Mucosa of descending colon (tissue), 3 donors: ENCODE measurements around the gene CCDC152. TPM values are rescaled to one million over a fixed set of nuclear protein-coding genes. Genes with fewer than 3 reads are reported as not detected.

Source experiments
- ATAC-seq: fragments of 200-7000 bp; cut with Tn5 transposase; one replicate; pipeline ENCODE4 v1.9.1; 2020; ENCODE audit warnings: mild to moderate bottlenecking, moderate library complexity
- DNase-seq, 3 donors: peaks; one replicate each; pipeline ENCODE4 v3.0.0-alpha.2; 2020
- H3K36me3 ChIP-seq: fragments of 200-600 bp; one replicate; pipeline ENCODE4 v1.8.0; 2021; ENCODE audit warnings: low read depth, mild to moderate bottlenecking
- H3K4me1 ChIP-seq: fragments of 200-600 bp; one replicate; pipeline ENCODE4 v1.8.0; 2021; ENCODE audit warnings: low read depth, mild to moderate bottlenecking
- H3K4me3 ChIP-seq: fragments of 200-600 bp; one replicate; pipeline ENCODE4 v1.8.0; 2021; ENCODE audit warnings: mild to moderate bottlenecking
- H3K9me3 ChIP-seq: fragments of 200-600 bp; one replicate; pipeline ENCODE4 v1.8.0; 2021; ENCODE audit warnings: mild to moderate bottlenecking
- intact Hi-C, 2 donors: fragments of 100-400 bp; cut with DNase I in 1 of 2; cut with micrococcal nuclease in 1 of 2; formaldehyde crosslinking; loops; one replicate each; pipeline versions ENCODE4 v1.11.0 to v1.11.1; 2022; cut with DNase I, micrococcal nuclease
- total RNA-seq, 3 donors: library from RNA; stranded (reverse); fragmentation: NEBNext Ultra II Directional in 2 of 3; extraction: Animal tissue kit (Norgen Biotek cat#: 25700) in 2 of 3; gene quantifications; one replicate each; pipeline versions ENCODE4 v1.2.1 to v1.2.4, GENCODE V29; 2021 to 2023
- TF ChIP-seq, protein P1 (sequence below): fragments of 200-600 bp; IDR thresholded peaks from one replicate; pipeline ENCODE4 v1.8.0; 2022; ENCODE audit warnings: antibody characterized with exemption, mild to moderate bottlenecking
- donor health status: DM: no; HTN: no; CAD: no; lungs with moderate emphysema.
- donor health status: DM: no; HTN: no; CAD: no.
- donor health status: DM: no; HTN: yes; CAD: no.

Gene CCDC152
- total RNA-seq, 3 donors from 2014 or later: 0.12 to 0.94 (median 0.47) TPM

DNA sequence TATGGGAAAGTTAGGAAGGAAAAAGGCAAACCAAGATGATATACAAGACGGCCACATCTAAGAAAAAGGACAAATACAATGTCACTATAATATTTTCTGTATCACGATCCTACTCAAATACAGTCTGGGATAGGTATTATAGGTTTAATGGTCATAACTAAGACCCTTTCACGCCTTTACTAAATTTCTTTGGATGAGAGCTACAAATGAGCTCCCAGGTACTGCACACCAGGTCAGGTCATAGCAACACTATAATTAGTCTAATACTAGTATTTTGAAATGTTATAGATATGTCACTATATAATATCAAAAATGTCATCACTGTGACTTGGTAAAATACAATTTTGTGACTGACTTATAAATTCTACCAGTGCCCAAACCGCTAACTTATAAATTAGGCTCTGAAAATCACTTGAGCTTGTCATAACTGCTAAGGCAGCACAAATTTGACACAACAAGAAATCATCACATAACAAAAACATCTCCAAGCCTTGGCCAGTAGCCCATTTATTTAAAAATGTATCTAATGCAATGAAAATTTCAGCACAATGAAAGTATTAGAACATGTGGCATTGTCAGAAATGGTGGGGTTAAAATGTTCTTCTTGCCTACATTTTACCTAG lies 48.2 kb downstream of the CCDC152 start:
- intact Hi-C loops: no loop called here
- no peaks in the 10 kb centered on the region for H3K4me1 ChIP-seq
- DNase-seq (no peak), ATAC-seq (no peak)
- no peaks in the 10 kb centered on the region for H3K36me3 ChIP-seq
- H3K4me3 ChIP-seq: no peak overlapping the region
- H3K9me3 ChIP-seq: no peaks in the 10 kb centered on the region
- TF ChIP-seq, protein P1, sequence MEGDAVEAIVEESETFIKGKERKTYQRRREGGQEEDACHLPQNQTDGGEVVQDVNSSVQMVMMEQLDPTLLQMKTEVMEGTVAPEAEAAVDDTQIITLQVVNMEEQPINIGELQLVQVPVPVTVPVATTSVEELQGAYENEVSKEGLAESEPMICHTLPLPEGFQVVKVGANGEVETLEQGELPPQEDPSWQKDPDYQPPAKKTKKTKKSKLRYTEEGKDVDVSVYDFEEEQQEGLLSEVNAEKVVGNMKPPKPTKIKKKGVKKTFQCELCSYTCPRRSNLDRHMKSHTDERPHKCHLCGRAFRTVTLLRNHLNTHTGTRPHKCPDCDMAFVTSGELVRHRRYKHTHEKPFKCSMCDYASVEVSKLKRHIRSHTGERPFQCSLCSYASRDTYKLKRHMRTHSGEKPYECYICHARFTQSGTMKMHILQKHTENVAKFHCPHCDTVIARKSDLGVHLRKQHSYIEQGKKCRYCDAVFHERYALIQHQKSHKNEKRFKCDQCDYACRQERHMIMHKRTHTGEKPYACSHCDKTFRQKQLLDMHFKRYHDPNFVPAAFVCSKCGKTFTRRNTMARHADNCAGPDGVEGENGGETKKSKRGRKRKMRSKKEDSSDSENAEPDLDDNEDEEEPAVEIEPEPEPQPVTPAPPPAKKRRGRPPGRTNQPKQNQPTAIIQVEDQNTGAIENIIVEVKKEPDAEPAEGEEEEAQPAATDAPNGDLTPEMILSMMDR: no peak

DNA sequence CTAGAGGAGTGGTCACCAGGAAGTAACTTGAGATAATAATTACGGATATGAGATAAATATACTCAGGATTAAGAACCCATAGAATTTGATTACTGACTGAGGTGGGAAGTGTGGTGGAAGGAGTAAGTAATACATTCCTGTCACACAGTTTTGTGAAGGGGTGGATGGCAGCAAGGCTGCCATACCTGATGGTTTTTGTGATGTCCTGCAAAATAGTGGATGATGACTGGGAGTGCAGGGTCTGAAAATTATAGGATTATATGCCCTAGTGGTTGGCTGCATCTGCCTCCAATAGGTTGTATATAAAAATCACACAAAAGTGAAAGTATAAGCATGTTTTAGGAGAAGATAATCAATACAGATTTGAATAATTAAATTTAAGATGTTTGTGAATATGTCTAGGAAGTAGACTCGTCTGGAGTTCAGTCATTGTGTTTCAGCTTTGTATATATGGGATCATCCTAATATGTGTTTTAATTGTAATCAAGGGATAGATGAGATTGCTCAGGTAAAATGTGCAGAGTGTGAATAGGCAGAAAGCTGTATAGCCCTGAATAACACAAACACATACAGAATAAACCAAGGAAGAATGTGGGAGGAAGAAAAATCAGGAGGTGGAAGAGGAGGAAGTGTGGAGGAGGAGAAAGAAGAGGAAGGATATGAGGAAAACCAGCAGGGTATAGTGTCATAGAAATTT lies 49.5 kb downstream of the CCDC152 start:
- intact Hi-C loops: no loop called here
- Histone ChIP-seq H3K36me3 (no peaks in the 10 kb centered on the region), H3K9me3 (no peaks in the 10 kb centered on the region), H3K4me3 (no peak overlapping the region), H3K4me1 (no peaks in the 10 kb centered on the region)
- ATAC-seq: no peak
- TF ChIP-seq, protein P1: no peak
- DNase-seq: no peak

DNA sequence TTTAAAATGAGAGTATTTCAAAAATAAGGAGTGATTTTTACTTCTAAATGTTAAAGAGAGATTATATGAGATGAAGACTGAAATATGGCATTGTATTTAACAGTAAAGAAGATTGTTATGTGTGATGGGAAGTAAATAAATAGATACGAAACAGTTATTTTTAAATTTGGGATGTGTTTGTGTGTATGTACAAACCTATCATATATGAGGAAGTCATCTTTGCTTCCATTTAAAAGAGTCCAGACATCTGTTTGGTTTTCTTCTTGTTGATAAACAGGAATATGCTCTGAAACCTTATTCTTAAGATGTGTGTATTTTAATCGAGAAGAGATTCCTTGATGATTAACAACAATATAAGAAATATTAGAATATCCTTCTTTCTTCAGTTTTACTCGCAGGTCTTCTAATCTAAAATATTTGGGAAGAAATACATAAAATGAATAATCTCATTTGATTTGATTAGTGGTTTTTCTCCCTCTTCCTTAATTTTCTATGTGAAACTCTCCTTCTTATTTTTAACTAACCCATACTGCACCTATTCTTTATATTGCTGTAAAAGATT lies 50.2 kb downstream of the CCDC152 start:
- no peak for DNase-seq
- TF ChIP-seq, protein P1: no peak
- no peaks in the 10 kb centered on the region for H3K9me3 ChIP-seq
- intact Hi-C loops: no loop called here
- H3K36me3 ChIP-seq: peaks cover 3% of the 10 kb centered on the region
- no peak overlapping the region for H3K4me3 ChIP-seq
- peaks cover 1% of the 10 kb centered on the region for H3K4me1 ChIP-seq
- no peak for ATAC-seq

DNA sequence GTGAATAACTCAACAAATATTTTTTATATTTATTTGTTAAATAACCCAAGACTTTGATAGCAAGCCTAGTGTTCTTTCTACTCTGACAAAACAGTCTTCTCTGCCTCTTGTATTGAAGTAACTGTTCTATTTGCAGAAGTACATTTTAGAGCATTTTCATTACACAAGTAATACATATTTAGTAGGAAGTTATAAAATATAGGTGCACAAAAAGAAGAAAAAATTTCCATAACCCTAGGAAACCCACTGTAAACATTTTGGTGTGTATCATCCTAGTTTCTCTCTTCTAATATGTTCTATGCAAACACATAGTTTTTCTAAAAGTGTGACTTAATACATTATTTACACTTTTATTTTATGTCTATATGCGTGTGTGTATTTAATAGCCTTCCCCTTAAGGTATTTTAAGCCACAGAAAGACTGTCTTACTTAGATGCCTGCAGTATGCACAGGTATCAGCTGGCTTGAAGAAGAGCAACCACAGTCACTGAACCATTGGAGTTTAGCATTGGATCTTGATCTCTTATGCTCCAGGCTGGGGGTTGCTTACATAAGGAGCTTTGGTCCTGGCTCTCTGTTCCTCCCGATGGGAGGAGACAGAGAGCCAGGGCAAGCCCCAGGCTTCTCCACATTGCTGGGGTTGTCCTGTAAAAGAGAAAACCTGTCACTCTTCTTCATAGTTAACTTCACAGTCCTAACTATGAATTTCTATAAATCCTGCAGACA lies 51.3 kb downstream of the CCDC152 start:
- intact Hi-C loops: no loop called here
- peak; percentile 34 for ATAC-seq
- no peak for DNase-seq
- TF ChIP-seq, protein P1: no peak
- Histone ChIP-seq H3K36me3 (peaks cover 4% of the 10 kb centered on the region), H3K4me1 (peaks cover 7% of the 10 kb centered on the region), H3K9me3 (no peaks in the 10 kb centered on the region), H3K4me3 (no peak overlapping the region)

DNA sequence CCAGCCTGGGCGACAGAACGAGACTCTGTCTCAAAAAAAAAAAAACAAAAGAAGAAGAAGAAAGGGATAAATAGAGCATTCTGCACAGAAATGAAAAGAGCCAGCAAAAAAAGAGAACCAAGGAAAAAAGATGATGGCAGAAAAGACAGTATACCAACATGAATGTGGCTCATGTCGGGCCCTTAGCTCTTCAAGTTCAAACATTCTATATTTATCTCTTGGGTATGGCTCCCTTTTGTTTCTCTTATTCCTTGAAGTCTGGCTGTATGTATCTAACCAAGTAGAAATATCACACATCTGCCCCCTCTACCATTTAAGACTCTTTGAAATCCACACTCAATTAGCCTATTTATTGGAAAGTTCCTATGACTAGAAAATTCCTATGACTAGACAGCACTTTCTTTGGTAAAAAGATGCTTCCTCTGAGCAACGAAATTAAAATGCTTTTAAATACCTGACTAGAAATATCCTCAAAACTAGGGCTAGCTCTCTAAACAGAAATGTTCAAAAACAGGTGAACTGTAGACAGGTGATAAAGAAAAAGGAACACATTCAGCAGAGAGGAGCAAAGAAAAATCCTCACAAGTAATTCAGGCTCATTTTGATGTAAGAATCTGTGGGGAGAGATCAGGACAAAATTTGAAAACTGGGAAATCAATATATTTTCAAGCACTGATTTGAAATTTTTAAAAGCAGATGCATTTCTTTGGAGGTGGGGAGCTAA lies 52.4 kb downstream of the CCDC152 start:
- H3K36me3 ChIP-seq: peaks cover 4% of the 10 kb centered on the region
- H3K9me3 ChIP-seq: no peaks in the 10 kb centered on the region
- no peak overlapping the region for H3K4me3 ChIP-seq
- TF ChIP-seq, protein P1: no peak
- intact Hi-C loops: no loop called here
- no peak for ATAC-seq
- peaks cover 8% of the 10 kb centered on the region for H3K4me1 ChIP-seq
- no peak for DNase-seq
